Measurements from ENCODE around the gene CHMP2B.
A peak's percentile ranks its signal among the peaks of the same experiment; 100 is the strongest.
"Not testable (repeated sequence)": the region's sequence is repeated elsewhere in the genome, so short reads cannot be mapped to it uniquely, and the experiment has no call there.

CHMP2B gene

GRCh38 chr3:87236093-87236492, 9.0 kb downstream of the CHMP2B start:
- no peak for DNase-seq

- DNase-seq, result no peak
These were observed 19.7 kb downstream of the CHMP2B start for GRCh38 chr3:87246662-87247429.

DNA sequence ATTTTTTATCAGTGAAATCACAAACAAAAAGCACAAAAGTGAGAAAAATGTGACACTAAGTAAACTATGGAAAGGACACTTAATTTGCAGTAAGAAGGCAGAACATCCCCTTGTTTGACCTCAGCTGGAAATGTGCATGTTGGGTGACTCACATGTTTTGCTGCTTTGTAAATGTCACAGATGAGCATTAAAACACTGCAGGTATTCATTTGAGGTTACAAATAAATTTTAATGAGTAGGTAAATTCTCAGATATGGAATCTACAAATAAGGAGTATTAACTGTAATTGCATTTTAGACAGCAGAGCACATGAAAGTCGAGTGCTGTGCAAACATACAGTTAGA, 20.3 kb downstream of the CHMP2B start:
- DNase-seq, result no peak

DNA sequence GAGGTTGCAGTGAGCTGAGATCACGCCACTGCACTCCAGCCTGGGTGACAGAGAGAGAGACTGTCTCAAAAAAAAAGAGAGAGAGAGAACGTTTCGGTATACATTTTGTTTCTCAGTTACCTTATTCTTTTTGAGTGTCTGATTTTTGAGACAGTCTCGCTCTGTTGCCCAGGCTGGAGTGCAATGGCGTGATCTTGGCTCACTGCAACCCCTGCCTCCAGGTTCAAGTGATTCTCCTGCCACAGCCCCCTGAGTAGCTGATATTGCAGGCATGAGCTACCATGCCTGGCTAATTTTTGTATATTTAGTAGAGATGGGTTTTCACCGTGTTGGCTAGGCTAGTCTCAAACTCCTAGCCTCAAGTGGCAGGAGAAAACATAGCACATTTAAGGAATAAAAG, 21.1 kb downstream of the CHMP2B start:
- not testable (repeated sequence) for DNase-seq

- DNase-seq, result no peak
These were observed 21.7 kb downstream of the CHMP2B start for GRCh38 chr3:87248831-87249230.

- DNase-seq, result no peak
These were observed 22.9 kb downstream of the CHMP2B start for GRCh38 chr3:87250009-87250408.

- peak; percentile 34 to 49 for DNase-seq
These were observed 33.2 kb downstream of the CHMP2B start for GRCh38 chr3:87260270-87260669.

DNA sequence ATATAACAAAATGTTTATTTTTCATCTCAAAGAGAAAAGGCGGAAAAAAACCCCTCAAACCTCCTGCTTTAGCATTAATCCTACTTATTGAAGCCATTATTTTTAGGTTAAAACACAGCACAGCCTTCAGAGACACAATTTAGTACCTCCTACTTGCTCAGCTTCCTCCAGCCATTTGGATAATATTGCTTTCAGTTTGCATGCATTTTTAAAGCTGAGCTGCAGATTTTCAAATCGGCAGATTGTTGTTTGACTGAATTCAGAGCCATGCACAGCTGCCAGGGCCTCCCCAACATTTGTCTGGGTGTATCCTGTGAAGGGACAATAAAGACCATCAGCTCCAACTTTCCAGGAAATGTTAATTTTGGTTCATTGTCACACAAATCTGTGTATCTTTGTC, 34.8 kb downstream of the CHMP2B start:
- DNase-seq, result no peak

- no peak for DNase-seq
These were observed 41.0 kb downstream of the CHMP2B start for GRCh38 chr3:87267953-87268645.

- DNase-seq, result no peak
These were observed 41.6 kb downstream of the CHMP2B start for GRCh38 chr3:87268646-87269211.

DNA sequence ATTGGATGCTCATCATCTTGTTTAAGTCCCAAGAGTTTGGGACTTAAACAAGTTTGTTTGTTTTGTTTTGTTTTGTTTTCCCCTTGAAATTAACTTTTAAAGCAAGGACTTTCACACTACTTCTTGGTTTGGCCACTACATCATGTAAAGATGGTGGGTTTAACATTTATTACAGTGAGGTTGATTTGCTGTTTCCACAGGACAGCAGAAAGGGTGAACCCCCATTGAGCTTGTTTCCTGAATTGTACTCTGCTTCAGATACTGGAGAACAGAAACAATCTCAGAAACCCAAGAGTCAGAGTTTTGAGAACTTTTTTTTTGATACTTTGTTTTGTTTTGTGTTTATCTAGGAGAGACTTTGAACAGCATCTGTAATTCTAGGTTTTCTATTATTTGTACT, 42.6 kb downstream of the CHMP2B start:
- no peak for DNase-seq

- DNase-seq, result peak in 1 of 2 donors; percentile 18
These were observed 44.0 kb downstream of the CHMP2B start for GRCh38 chr3:87270908-87271700.

GRCh38 chr3:87272718-87273341, 45.7 kb downstream of the CHMP2B start:
- no peak for DNase-seq

- DNase-seq, result no peak
These were observed 49.4 kb downstream of the CHMP2B start, which contains the start of gene POU1F1 for GRCh38 chr3:87276484-87276883. Gene POU1F1, minus strand, starts transcription at chr3:87276584. Its CDS starts 122 bp downstream, at chr3:87276462.

DNA sequence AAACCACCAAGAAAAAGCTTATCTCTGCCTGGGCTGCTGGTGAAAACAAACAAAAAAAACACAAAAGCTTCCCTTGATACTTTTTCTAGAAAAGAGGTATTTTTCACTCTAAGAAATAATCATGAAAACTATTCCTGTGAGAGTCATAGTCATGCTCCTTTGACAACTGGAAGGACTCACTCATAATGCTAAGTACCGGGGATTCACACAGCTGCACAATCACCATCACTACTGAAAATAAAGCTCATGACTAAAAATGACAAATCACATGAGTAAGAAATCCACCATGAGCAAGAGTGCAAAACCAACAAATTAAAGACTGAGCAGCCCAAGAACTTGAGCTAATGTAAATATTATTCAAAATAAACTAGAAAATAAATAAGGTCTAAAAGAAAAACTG, 59.9 kb downstream of the CHMP2B start:
- DNase-seq, result no peak

DNA sequence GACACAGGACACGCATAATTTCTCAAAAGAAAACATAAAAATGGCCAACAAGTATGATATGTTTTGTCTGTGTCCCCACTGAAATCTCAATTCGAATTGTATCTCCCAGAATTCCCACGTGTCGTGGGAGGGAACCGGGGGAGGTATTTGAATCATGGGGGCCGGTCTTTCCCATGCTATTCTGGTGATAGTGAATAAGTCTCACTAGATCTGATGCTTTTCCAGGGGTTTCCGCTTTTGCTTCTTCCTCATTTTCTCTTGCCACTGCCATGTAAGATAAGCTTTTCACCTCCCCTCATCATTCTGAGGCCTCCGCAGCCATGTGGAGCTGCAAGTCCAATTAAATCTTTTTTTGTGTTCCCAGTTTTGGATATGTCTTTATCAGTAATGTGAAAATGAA, 61.3 kb downstream of the CHMP2B start:
- DNase-seq, result no peak

- DNase-seq, result peak in 1 of 2 donors; percentile 43
These were observed 71.1 kb downstream of the CHMP2B start for GRCh38 chr3:87298111-87298718.

DNA sequence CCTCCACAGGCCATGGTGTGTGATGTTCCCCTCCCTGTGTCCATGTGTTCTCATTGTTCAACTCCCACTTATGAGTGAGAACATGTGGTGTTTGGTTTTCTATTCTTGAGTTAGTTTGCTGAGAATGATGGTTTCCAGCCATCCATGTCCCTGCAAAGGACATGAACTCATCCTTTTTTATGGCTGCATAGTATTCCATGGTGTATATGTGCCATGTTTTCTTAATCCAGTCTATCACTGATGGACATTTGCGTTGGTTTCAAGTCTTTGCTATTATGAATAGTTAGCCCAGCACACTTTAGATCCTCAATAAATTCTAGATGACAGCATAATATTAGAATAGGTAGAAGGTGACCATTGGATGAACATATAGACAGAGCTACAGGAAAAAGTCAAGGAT, 77.9 kb downstream of the CHMP2B start:
- DNase-seq, result not testable (repeated sequence)
